Right lobe of liver (tissue), 6 donors: ENCODE results near the gene ARFGEF3. TPM values are rescaled to one million over a fixed set of nuclear protein-coding genes. Genes with fewer than 3 reads are reported as not detected.

Experiments used
- ATAC-seq, 4 donors: fragments of 200-7000 bp; cut with Tn5 transposase; one replicate each; pipeline ENCODE4 v1.9.1; 2020; ENCODE audit warnings: mild to moderate bottlenecking in 4 of 4, moderate library complexity in 4 of 4
- DNase-seq, 3 donors: peaks; one replicate each; pipeline ENCODE4 v3.0.0-alpha.2; 2020
- H3K27ac ChIP-seq, 3 donors: fragments of 200-600 bp; one replicate each; pipeline ENCODE4 v1.8.0; 2022
- H3K27me3 ChIP-seq, 2 donors: fragments of 200-600 bp; one replicate each; pipeline ENCODE4 v1.8.0; 2022
- H3K36me3 ChIP-seq, 4 donors: fragments of 200-600 bp; sonication (generic) in 1 of 4; one replicate each; pipeline versions ENCODE4 v1.5.1 to v1.8.0; 2017 to 2022; ENCODE audit warnings: control low read depth in 1 of 4
- H3K4me1 ChIP-seq, 4 donors: fragments of 200-600 bp; sonication (generic) in 1 of 4; one replicate each; pipeline versions ENCODE4 v1.5.1 to v1.8.0; 2017 to 2022; ENCODE audit warnings: control low read depth in 1 of 4
- H3K4me3 ChIP-seq, 3 donors: fragments of 200-600 bp; one replicate each; pipeline ENCODE4 v1.8.0; 2022
- H3K9me3 ChIP-seq, 4 donors: fragments of 200-600 bp; sonication (generic) in 1 of 4; one replicate each; pipeline versions ENCODE4 v1.5.1 to v1.8.0; 2017 to 2022; ENCODE audit warnings: control low read depth in 1 of 4
- CTCF ChIP-seq, 4 donors: fragments of 200-600 bp in 3 of 4; fragments of 450-650 bp in 1 of 4; IDR thresholded peaks; one replicate each; pipeline versions ENCODE4 v1.5.1 to v1.8.0; 2016 to 2022; ENCODE audit warnings: antibody characterized with exemption in 4 of 4, mild to moderate bottlenecking in 2 of 4
- POLR2A ChIP-seq: fragments of 450-650 bp; IDR thresholded peaks from one replicate; pipeline ENCODE4 v1.6.1; 2017; ENCODE audit warnings: antibody characterized with exemption, mild to moderate bottlenecking
- WGBS: methylation state at CpG from one replicate; pipeline ENCODE4 v1.1.6; 2018; ENCODE audit warnings: low coverage, low lambda C conversion rate; ENCODE audit not compliant: insufficient coverage; ENCODE audit errors: missing lambda C conversion rate; 5-methylcytosine and 5-hydroxymethylcytosine counted together
- intact Hi-C, 2 donors: fragments of 100-400 bp; cut with DNase I; formaldehyde crosslinking; loops; one replicate each; pipeline versions ENCODE4 v1.11.2 to v1.14.1; 2022
- total RNA-seq, 6 experiments: library from RNA; depleted of rRNA in 2 of 6; stranded (reverse); fragments of >200 nt in 2 of 6; fragmentation: NEBNext Ultra II Directional in 3 of 6; extraction: Animal tissue kit (Norgen Biotek cat#: 25700) in 3 of 6; gene quantifications; one replicate each; pipeline versions ENCODE4 v1.1.0 to v1.2.4, GENCODE V29; 2016 to 2023
- donor health status: DM: no; HTN: yes; CAD: no.
- donor health status: DM: no; HTN: no; CAD: no.
- donor health status: DM: no; HTN: no; CAD: no.
- donor health status: DM: no; HTN: yes; CAD: no.
- donor health status: DM: no; HTN: yes; CAD: no.

The ARFGEF3 gene
- total RNA-seq, 6 experiments from 2014 or later, result 0.07 to 2.0 (median 0.24) TPM

GRCh38 chr6:138161088-138161337 is 726 bp upstream of the ARFGEF3 start:
- WGBS, result 14% methylated on average over 7 of the region's 8 CpGs
- DNase-seq, result no peak

GRCh38 chr6:138162111-138162954 is 594 bp downstream of the ARFGEF3 start:
- H3K9me3 ChIP-seq, result no peaks in the 10 kb centered on the region
- peak overlapping the region; percentile 38 to 59 (median 57) for H3K4me3 ChIP-seq
- intact Hi-C loops, result no loop called here
- WGBS, result 12% methylated on average over 9 of the region's 53 CpGs
- DNase-seq (peak in 1 of 3 donors; percentile 28), ATAC-seq (peak; percentile 24 to 57 (median 30))
- H3K27ac ChIP-seq, result no peak overlapping the region
- no peak for TF ChIP-seq CTCF (IDR thresholded peaks at IDR 0.05)
- no peak for TF ChIP-seq POLR2A
- H3K36me3 ChIP-seq, result no peaks in the 10 kb centered on the region
- H3K4me1 ChIP-seq, result peaks cover 0 to 14% (median 0%) of the 10 kb centered on the region in 4 donors
- peaks cover 4 to 15% of the 10 kb centered on the region in 2 donors for H3K27me3 ChIP-seq

More at GRCh38 chr6:138161088-138161337, 726 bp upstream of the ARFGEF3 start:
- Histone ChIP-seq H3K4me3 (peak overlapping the region in 2 of 3 donors; percentile 44 to 57), H3K9me3 (no peaks in the 10 kb centered on the region), H3K27ac (no peak overlapping the region), H3K36me3 (no peaks in the 10 kb centered on the region), H3K27me3 (peaks cover 4 to 15% of the 10 kb centered on the region in 2 donors), H3K4me1 (peaks cover 0 to 14% (median 0%) of the 10 kb centered on the region in 4 donors)
- intact Hi-C loops, result no loop called here
- TF ChIP-seq CTCF (IDR thresholded peaks at IDR 0.05), result no peak
- TF ChIP-seq POLR2A, result no peak
- ATAC-seq, result no peak

- DNase-seq (no peak), ATAC-seq (no peak)
- Histone ChIP-seq H3K27me3 (peaks cover 4 to 15% of the 10 kb centered on the region in 2 donors), H3K36me3 (no peaks in the 10 kb centered on the region), H3K4me3 (no peak overlapping the region), H3K9me3 (no peaks in the 10 kb centered on the region), H3K4me1 (peaks cover 0 to 14% (median 0%) of the 10 kb centered on the region in 4 donors), H3K27ac (no peak overlapping the region)
- intact Hi-C loops, result no loop called here
- TF ChIP-seq CTCF (IDR thresholded peaks at IDR 0.05) (no peak), POLR2A (no peak)
- 64% methylated on average over 5 of the region's 5 CpGs for WGBS
Observed at GRCh38 chr6:138162955-138163575, 1.3 kb downstream of the ARFGEF3 start.

GRCh38 chr6:138175596-138175995 is 13.9 kb downstream of the ARFGEF3 start:
- Histone ChIP-seq H3K27me3 (no peaks in the 10 kb centered on the region), H3K27ac (no peak overlapping the region), H3K9me3 (no peaks in the 10 kb centered on the region), H3K4me3 (no peak overlapping the region), H3K4me1 (no peaks in the 10 kb centered on the region), H3K36me3 (no peaks in the 10 kb centered on the region)
- no peak for TF ChIP-seq CTCF (IDR thresholded peaks at IDR 0.05)
- TF ChIP-seq POLR2A, result no peak
- intact Hi-C loops, result no loop called here
- DNase-seq (no peak), ATAC-seq (no peak)
- 64% methylated on average over 2 of the region's 2 CpGs for WGBS
